WTC11 (cell line): ENCODE data around the gene MAPKAP1. TPM values are rescaled to one million over a fixed set of nuclear protein-coding genes. Genes with fewer than 3 reads are reported as not detected.

Experiments used
- ATAC-seq: fragments of 200-7000 bp; cut with Tn5 transposase; 2 replicates; pipeline ENCODE4 v1.10.0; 2021; ENCODE audit warnings: mild to moderate bottlenecking, moderate library complexity
- CTCF ChIA-PET: fragments of 300-600 bp; sonication (Branson Sonifier 250); formaldehyde crosslinking; loops from one replicate; lab custom pipeline; 2021; ENCODE audit warnings: antibody characterized with exemption; lab: Charles Lee
- POLR2A ChIA-PET: fragments of 350-600 bp; sonication (Branson Sonifier 250); formaldehyde crosslinking; loops from one replicate; lab custom pipeline; 2021; ENCODE audit warnings: antibody characterized with exemption; lab: Charles Lee
- DNase-seq: peaks from one replicate; pipeline ENCODE4 v3.0.0; 2021; ENCODE audit warnings: low spot score
- H3K27ac Mint-ChIP-seq: 2 replicates; pipeline ENCODE4 v1.8.0; 2021; ENCODE audit warnings: mixed read lengths
- H3K27me3 Mint-ChIP-seq: 2 replicates; pipeline ENCODE4 v1.8.0; 2021; ENCODE audit warnings: low read depth, mild to moderate bottlenecking, moderate library complexity, mixed read lengths
- H3K36me3 Mint-ChIP-seq: 2 replicates; pipeline ENCODE4 v1.8.0; 2021; ENCODE audit warnings: mixed read lengths
- H3K4me1 Mint-ChIP-seq: 2 replicates; pipeline ENCODE4 v1.8.0; 2022; ENCODE audit warnings: mixed read lengths
- H3K4me3 Mint-ChIP-seq: 2 replicates; pipeline ENCODE4 v1.8.0; 2021; ENCODE audit warnings: mild to moderate bottlenecking, moderate library complexity, mixed read lengths
- H3K9me3 Mint-ChIP-seq: 2 replicates; pipeline ENCODE4 v1.8.0; 2021; ENCODE audit warnings: mixed read lengths
- ATF1 ChIP-seq: sonication (generic); formaldehyde crosslinking; IDR thresholded peaks from 2 replicates; pipeline ENCODE4 v1.8.1; 2023; ENCODE audit warnings: mild to moderate bottlenecking, moderate library complexity, missing genetic modification reagents
- CBFB ChIP-seq: sonication (generic); formaldehyde crosslinking; IDR thresholded peaks from 2 replicates; pipeline ENCODE4 v1.8.1; 2022; ENCODE audit warnings: mild to moderate bottlenecking, low read depth, missing genetic modification reagents
- CREM ChIP-seq: sonication (generic); formaldehyde crosslinking; IDR thresholded peaks from 2 replicates; pipeline ENCODE4 v1.8.1; 2022; ENCODE audit warnings: mild to moderate bottlenecking, missing genetic modification reagents, moderate library complexity
- ELF4 ChIP-seq: sonication (generic); formaldehyde crosslinking; IDR thresholded peaks from 2 replicates; pipeline ENCODE4 v1.8.1; 2022; ENCODE audit warnings: low read depth, mild to moderate bottlenecking, moderate library complexity, missing genetic modification reagents
- IRF1 ChIP-seq: sonication (generic); formaldehyde crosslinking; IDR thresholded peaks from 2 replicates; pipeline ENCODE4 v1.8.0; 2023; ENCODE audit warnings: missing genetic modification reagents
- KAT7 ChIP-seq: sonication (generic); formaldehyde crosslinking; IDR thresholded peaks from 2 replicates; pipeline ENCODE4 v1.8.1; 2023; ENCODE audit warnings: missing genetic modification reagents, mild to moderate bottlenecking, borderline replicate concordance
- NFYB ChIP-seq: sonication (generic); formaldehyde crosslinking; conservative IDR thresholded peaks from 2 replicates; pipeline ENCODE4 v1.8.0; 2022; ENCODE audit warnings: low read depth, missing genetic modification reagents
- NR1H2 ChIP-seq: sonication (generic); formaldehyde crosslinking; IDR thresholded peaks from 2 replicates; pipeline ENCODE4 v1.9.0; 2021; ENCODE audit warnings: mild to moderate bottlenecking, moderate library complexity, missing genetic modification reagents
- NR3C1 ChIP-seq: sonication (generic); formaldehyde crosslinking; conservative IDR thresholded peaks from 2 replicates; pipeline ENCODE4 v1.8.1; 2023; ENCODE audit warnings: low read depth, mild to moderate bottlenecking, missing genetic modification reagents
- OVOL2 ChIP-seq: fragments of 250-450 bp; sonication (Bioruptor Pico); IDR thresholded peaks from 2 replicates; pipeline ENCODE4 v1.9.0; 2021; ENCODE audit warnings: mild to moderate bottlenecking, borderline replicate concordance
- RORB ChIP-seq: fragments of 250-450 bp; sonication (Bioruptor Pico); IDR thresholded peaks from 2 replicates; pipeline ENCODE4 v1.9.0; 2021; ENCODE audit warnings: mild to moderate bottlenecking
- SMAD3 ChIP-seq: sonication (generic); formaldehyde crosslinking; IDR thresholded peaks from 2 replicates; pipeline ENCODE4 v1.8.0; 2022; ENCODE audit warnings: missing genetic modification reagents, mild to moderate bottlenecking, borderline replicate concordance
- SOX15 ChIP-seq: fragments of 250-450 bp; sonication (Bioruptor Pico); IDR thresholded peaks from 2 replicates; pipeline ENCODE4 v1.9.0; 2021; ENCODE audit warnings: mild to moderate bottlenecking
- ZBTB21 ChIP-seq: sonication (generic); formaldehyde crosslinking; IDR thresholded peaks from 2 replicates; pipeline ENCODE4 v1.8.1; 2023; ENCODE audit warnings: mild to moderate bottlenecking, missing genetic modification reagents, borderline replicate concordance
- ZNF121 ChIP-seq: sonication (generic); formaldehyde crosslinking; IDR thresholded peaks from 2 replicates; pipeline ENCODE4 v1.8.0; 2023; ENCODE audit warnings: missing genetic modification reagents
- ZNF232 ChIP-seq: sonication (generic); formaldehyde crosslinking; IDR thresholded peaks from 2 replicates; pipeline ENCODE4 v1.8.0; 2022; ENCODE audit warnings: mild to moderate bottlenecking, missing genetic modification reagents
- ZNF396 ChIP-seq: fragments of 250-450 bp; sonication (Bioruptor Pico); IDR thresholded peaks from 2 replicates; pipeline ENCODE4 v1.8.0; 2021; ENCODE audit warnings: mild to moderate bottlenecking, moderate library complexity, borderline replicate concordance
- ZNF423 ChIP-seq: fragments of 250-450 bp; sonication (Bioruptor Pico); IDR thresholded peaks from 2 replicates; pipeline ENCODE4 v2.1.2; 2022; ENCODE audit warnings: mild to moderate bottlenecking, moderate library complexity
- ZNF512 ChIP-seq: sonication (generic); formaldehyde crosslinking; IDR thresholded peaks from 2 replicates; pipeline ENCODE4 v1.8.1; 2022; ENCODE audit warnings: missing genetic modification reagents, borderline replicate concordance
- ZNF671 ChIP-seq: fragments of 250-450 bp; sonication (Bioruptor Pico); IDR thresholded peaks from 2 replicates; pipeline ENCODE4 v1.8.0; 2021; ENCODE audit warnings: mild to moderate bottlenecking
- ZSCAN18 ChIP-seq: fragments of 250-450 bp; sonication (Bioruptor Pico); IDR thresholded peaks from 2 replicates; pipeline ENCODE4 v2.1.2; 2022; ENCODE audit warnings: mild to moderate bottlenecking, moderate library complexity
- total RNA-seq: library from RNA; stranded (reverse); gene quantifications from 3 replicates; pipeline ENCODE4 v1.2.3, GENCODE V29; 2021
- TF ChIP-seq, protein P1 (sequence below): sonication (generic); formaldehyde crosslinking; IDR thresholded peaks from 2 replicates; pipeline ENCODE4 v1.8.1; 2023; ENCODE audit warnings: mild to moderate bottlenecking, missing genetic modification reagents, moderate library complexity
- TF ChIP-seq, protein P2 (sequence below): sonication (generic); formaldehyde crosslinking; IDR thresholded peaks from 2 replicates; pipeline ENCODE4 v1.8.1; 2023; ENCODE audit warnings: mild to moderate bottlenecking, missing genetic modification reagents, borderline replicate concordance

MAPKAP1 gene
- total RNA-seq, 1 experiment from 2014 or later = 111 TPM

DNA sequence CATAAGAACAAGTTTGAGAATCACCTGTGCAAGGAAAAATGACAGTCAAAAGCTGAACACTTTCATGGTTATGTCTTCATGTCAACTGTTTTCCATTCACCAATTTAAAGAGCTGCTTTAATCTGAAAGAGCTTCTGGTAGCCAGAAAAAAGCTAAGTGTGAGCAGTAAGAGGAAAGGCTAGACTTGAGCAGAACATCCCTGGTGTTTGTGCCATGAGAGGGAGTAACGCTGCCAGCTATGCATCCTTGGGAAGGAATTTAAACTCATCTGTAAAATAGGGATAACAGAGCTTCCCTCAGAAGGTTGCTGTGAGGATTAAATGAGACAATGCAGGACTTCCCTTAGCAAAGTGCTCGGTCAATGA, 193.7 kb downstream of the MAPKAP1 start:
- CTCF ChIA-PET = interaction anchor here (1.9 kb wide), 1 partner anchor 45 kb away, joined by 7 read pairs; no protein-coding TSS in a partner anchor

DNA sequence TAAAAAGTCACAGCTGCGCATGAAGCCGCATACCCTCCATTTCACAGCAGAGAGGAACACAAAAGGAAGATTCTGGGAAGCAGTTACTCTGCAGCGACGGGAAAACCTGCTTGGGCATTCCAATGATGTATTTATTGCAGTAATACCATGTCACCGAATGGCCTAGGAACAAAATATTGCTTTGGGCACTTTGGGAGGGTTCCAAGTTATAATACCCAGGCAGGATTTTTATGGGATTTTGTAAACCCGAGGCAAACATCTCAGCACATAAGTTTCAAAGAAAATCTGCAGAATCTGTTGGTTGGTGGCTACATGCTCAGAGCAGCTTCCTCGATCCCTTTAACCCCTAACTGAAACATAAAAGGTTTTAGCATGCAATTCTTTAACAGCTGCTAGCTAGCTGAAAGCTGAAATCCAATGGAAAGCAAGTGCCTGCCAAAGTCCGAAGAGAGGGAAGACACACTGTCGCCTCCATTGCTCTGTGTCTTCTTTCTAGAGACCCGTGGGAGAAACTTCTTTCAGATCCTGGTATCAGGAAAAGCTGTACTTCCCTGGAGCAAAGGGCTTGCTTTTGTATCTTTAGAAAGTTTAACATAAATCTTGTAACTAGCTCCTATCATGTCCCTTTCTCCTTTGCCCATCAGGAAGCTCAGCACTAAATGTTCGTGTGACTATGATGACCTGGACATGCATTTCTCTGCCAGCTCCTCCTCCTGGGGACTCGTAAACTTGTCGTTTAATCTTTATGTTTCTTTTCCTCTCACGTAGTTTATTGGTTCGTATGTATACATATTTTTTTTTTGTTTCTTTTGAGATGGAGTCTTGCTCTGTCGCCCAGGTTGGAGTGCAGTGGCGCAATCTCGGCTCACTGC, 195.0 kb downstream of the MAPKAP1 start:
- H3K4me3 Mint-ChIP-seq = no peak overlapping the region
- no peak for DNase-seq
- no peaks in the 10 kb centered on the region for H3K36me3 Mint-ChIP-seq
- no peak for ATAC-seq
- no peaks in the 10 kb centered on the region for H3K27me3 Mint-ChIP-seq
- no peaks in the 10 kb centered on the region for H3K9me3 Mint-ChIP-seq
- ChIA-PET CTCF (interaction anchor here (1.1 kb wide), 1 partner anchor 104 kb away, joined by 3 read pairs; no protein-coding TSS in a partner anchor), POLR2A (no interaction called here)
- TF ChIP-seq KAT7 (no peak), ZNF423 (CRISPR knock-in tag) (no peak), ZSCAN18 (CRISPR knock-in tag) (no peak), CBFB (CRISPR knock-in tag) (no peak), SMAD3 (CRISPR knock-in tag) (no peak), ELF4 (CRISPR knock-in tag) (no peak), NFYB (no peak), NR1H2 (CRISPR knock-in tag) (no peak), ZNF121 (CRISPR knock-in tag) (no peak), SOX15 (no peak)
- TF ChIP-seq, protein P1, sequence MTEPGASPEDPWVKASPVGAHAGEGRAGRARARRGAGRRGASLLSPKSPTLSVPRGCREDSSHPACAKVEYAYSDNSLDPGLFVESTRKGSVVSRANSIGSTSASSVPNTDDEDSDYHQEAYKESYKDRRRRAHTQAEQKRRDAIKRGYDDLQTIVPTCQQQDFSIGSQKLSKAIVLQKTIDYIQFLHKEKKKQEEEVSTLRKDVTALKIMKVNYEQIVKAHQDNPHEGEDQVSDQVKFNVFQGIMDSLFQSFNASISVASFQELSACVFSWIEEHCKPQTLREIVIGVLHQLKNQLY = no peak
- peak overlapping the region; percentile 75 for H3K27ac Mint-ChIP-seq
- H3K4me1 Mint-ChIP-seq = peaks cover 69% of the 10 kb centered on the region

More for the DNA sequence above, 193.7 kb downstream of the MAPKAP1 start:
- no peaks in the 10 kb centered on the region for H3K9me3 Mint-ChIP-seq
- POLR2A ChIA-PET = no interaction called here
- H3K27ac Mint-ChIP-seq = peak overlapping the region; percentile 44; the same call in 1 of the 2 replicates
- ATAC-seq (no peak), DNase-seq (no peak)
- peaks cover 73% of the 10 kb centered on the region for H3K4me1 Mint-ChIP-seq
- H3K4me3 Mint-ChIP-seq = no peak overlapping the region
- no peak for TF ChIP-seq KAT7
- H3K36me3 Mint-ChIP-seq = no peaks in the 10 kb centered on the region
- H3K27me3 Mint-ChIP-seq = no peaks in the 10 kb centered on the region

GRCh38 chr9:125510980-125511379, 196.0 kb downstream of the MAPKAP1 start:
- CTCF ChIA-PET = no interaction called here
- TF ChIP-seq ZNF512 (CRISPR knock-in tag) (no peak), NFYB (no peak), ATF1 (no peak), OVOL2 (CRISPR knock-in tag) (no peak), ZNF232 (no peak), IRF1 (CRISPR knock-in tag) (no peak), ZNF396 (CRISPR knock-in tag) (no peak), ZNF671 (CRISPR knock-in tag) (no peak), CREM (no peak), ZBTB21 (CRISPR knock-in tag) (no peak), RORB (CRISPR knock-in tag) (no peak), NR3C1 (no peak), ZSCAN18 (CRISPR knock-in tag) (no peak)
- TF ChIP-seq, protein P2, sequence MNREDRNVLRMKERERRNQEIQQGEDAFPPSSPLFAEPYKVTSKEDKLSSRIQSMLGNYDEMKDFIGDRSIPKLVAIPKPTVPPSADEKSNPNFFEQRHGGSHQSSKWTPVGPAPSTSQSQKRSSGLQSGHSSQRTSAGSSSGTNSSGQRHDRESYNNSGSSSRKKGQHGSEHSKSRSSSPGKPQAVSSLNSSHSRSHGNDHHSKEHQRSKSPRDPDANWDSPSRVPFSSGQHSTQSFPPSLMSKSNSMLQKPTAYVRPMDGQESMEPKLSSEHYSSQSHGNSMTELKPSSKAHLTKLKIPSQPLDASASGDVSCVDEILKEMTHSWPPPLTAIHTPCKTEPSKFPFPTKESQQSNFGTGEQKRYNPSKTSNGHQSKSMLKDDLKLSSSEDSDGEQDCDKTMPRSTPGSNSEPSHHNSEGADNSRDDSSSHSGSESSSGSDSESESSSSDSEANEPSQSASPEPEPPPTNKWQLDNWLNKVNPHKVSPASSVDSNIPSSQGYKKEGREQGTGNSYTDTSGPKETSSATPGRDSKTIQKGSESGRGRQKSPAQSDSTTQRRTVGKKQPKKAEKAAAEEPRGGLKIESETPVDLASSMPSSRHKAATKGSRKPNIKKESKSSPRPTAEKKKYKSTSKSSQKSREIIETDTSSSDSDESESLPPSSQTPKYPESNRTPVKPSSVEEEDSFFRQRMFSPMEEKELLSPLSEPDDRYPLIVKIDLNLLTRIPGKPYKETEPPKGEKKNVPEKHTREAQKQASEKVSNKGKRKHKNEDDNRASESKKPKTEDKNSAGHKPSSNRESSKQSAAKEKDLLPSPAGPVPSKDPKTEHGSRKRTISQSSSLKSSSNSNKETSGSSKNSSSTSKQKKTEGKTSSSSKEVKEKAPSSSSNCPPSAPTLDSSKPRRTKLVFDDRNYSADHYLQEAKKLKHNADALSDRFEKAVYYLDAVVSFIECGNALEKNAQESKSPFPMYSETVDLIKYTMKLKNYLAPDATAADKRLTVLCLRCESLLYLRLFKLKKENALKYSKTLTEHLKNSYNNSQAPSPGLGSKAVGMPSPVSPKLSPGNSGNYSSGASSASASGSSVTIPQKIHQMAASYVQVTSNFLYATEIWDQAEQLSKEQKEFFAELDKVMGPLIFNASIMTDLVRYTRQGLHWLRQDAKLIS (CRISPR knock-in tag) = no peak

More at GRCh38 chr9:125510980-125511379, 196.0 kb downstream of the MAPKAP1 start:
- H3K9me3 Mint-ChIP-seq = no peaks in the 10 kb centered on the region
- peaks cover 69% of the 10 kb centered on the region for H3K4me1 Mint-ChIP-seq
- H3K36me3 Mint-ChIP-seq = no peaks in the 10 kb centered on the region
- POLR2A ChIA-PET = no interaction called here
- no peaks in the 10 kb centered on the region for H3K27me3 Mint-ChIP-seq
- ATAC-seq = no peak
- H3K4me3 Mint-ChIP-seq = no peak overlapping the region
- no peak for DNase-seq
- no peak overlapping the region; the same call in 1 of the 2 replicates for H3K27ac Mint-ChIP-seq
